Stimulated activated CD4-positive, alpha-beta T cell treated with anti-CD3 and anti-CD28 coated beads, Interleukin-2, amount 100 ng/mL, for 48 hours (primary cell): ENCODE measurements around the gene ZNF792.
"Not testable (repeated sequence)": the region's sequence is repeated elsewhere in the genome, so short reads cannot be mapped to it uniquely, and the experiment has no call there.

ENCODE experiments used
- DNase-seq, 2 donors: peaks; one replicate each; pipeline ENCODE4 v3.0.0-alpha.2; 2020

ZNF792 gene

DNA sequence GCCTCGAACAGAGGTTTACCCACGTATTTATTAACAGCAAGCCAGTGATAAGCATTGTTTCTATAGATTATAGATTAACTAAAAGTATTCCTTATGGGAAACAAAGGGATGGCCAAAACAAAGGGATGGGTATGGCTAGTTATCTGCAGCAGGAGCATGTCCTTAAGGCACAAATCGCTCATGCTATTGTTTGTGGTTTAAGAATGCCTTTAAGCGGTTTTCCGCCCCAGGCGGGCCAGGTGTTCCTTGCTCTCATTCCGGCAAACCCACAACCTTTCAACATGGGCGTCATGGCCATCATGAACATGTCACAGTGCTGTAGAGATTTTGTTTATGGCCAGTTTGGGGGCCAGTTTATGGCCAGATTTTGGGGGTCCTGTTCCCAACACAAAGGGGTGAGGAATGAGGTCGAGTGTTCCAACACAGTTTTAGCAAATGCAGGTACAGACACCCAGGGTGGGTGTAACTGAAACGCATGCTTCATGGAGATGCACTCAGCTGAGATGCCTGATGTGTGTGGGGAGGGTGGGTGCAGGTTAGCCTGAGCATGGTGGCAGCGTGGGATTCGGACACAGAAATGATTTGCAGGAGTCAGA is 6.3 kb upstream of the ZNF792 start:
- not testable (repeated sequence) for DNase-seq

DNA sequence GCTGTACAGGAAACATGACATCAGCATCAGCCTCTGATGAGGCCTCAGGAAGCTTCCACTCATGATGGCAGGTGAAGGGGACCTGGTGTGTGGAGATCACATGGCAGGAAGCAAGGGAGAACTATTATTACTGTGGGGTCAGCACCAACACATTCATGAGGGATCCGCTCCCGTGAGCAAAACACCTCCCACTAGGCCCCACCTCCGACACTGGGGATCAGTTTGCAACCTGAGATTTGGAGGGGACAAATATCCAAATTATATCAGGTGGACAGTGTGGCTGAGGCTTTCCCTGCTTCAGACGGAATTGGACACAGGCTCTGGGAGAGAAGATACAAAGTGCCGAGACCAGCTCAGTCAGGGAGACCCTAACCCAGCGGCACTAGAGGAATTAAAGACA is 5.7 kb upstream of the ZNF792 start:
- no peak for DNase-seq

DNA sequence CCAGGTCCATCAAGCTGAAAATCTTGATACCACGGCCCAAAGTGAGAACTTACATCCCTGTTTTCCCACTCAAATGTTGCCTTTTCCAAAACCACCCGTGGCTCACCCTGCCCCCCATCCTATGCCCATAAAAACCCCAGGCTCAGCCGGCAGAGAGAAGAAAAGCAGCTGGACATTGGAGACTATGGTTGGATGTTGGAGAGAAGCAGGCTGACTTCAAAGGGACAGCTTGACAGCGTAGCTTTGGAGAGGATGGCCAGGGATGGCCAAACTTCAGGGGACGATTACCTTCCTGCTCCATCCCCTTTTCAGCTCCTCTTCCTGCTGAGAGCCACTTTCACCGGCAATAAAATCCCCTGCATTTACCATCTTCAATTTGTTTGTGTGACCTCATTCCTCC is 3.5 kb upstream of the ZNF792 start:
- DNase-seq, result no peak

DNA sequence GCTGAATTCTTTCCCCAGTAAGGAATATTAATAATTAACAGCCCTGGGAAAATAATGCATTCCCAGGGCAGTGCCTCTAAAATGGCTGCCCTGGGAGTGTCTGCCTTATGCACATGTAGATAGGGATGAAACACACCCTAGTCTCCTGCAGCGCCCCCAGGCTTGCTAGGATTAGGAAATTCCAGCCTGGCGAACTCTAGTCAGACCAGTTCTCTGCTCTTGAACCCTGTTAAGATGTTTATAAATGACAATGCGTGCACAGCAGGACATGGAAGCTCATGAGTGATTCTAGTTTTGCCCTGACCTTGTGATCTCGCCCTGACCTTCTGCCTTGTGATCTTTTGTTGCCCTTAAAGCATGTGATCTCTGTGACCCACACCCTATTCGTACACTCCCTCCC is 1.5 kb upstream of the ZNF792 start:
- not testable (repeated sequence) for DNase-seq

DNA sequence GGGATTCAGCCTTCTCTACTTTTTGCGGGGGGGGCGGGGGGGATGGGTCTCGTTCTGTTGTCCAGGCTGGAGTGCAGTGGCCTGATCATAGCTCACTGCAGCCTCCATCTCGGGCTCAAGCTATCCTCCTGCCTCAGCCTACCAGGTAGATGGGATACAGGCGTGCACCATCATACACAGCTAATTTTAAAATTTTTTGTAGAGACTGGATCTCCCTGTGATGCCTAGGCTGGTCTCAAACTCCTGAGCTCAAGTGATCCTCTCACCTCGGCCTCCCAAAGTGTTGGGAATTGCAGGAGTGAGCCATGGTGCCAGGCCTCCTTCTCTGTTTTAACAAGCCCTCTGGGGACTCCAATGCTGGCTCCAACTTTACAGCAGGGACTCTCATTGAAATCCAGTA is 569 bp upstream of the ZNF792 start:
- no peak for DNase-seq

DNA sequence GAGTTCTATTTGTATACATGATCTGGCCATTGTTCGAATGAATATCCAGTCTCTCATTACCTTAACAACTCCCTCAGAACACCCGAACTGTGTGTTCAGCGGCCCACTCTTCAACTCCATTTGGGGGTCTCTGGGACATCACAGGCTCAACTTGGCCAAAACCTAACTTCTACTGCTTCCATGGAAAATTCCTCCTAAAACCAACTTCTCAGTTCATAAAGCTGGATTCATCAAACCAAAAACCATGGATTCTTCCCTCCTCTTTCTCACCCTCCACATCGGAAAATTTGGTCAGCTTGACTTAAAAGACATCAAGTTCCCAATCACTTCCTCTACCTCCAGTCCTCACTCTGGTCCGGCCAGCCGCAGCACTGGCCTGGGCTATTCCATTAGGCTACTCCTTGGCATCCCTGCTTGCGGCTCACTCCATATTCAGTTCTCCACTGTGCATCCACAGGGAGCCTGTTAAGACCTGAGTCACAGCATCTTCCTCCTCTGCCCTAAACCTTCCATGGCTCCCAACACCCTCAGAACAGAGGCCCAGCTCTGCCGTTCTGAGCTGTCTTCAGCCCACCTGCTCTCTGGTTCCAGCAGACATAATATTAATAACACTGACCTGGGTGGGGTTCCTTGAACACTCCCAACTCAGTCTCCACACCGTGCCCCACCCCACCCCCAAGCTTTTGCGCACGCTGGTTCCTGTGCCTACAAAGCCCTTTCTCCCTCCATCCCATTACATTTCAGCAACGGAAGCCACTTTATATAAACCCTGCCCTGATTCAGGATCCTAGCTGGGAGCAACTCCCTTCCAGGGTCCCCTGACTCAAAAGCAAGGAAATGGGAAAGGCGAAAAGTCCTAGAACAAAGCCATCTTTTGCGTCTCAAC is 1.1 kb downstream of the ZNF792 start:
- no peak for DNase-seq

DNA sequence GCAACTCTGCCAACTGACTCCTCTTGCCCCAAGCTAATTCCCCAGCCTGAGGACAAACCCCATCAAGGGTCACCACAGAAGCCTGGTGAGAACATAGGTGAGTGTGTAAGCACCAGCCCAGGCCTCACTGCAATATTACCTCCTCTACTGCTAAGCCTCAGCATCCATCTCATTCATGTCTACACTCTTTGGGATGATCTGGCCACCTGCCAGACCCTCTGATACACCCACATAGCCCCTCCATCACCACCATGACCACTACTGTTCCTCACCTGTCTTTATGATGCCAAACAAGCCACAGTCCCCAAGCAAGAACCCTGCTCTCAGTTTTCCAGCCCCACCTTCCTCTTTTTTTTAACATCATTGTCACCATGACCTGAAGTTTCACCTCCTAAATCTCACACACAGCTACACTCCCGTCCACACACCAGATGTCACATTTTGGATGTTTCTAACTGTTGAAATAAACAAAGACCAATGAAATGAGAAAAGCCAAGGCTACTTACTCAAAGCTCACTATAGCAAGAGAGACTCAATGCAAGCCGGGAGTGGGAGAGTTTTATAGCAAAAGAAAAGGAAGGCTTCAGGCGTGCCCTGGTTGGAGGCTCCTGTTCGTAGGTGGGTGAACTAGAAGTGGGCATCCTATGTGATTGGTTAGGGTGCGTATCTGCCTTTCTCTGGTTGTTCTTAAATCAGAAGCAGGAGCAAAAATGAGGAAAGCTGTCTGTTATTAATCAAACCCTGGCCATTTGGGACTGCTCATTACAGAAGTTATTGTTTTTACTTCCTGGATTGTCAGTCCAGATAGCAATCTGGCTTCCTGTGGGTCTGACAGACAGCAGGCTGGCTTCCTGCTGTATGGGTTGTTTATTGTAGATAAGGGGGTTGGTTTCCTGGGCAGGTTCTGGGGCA is 2.0 kb downstream of the ZNF792 start:
- DNase-seq, result no peak

DNA sequence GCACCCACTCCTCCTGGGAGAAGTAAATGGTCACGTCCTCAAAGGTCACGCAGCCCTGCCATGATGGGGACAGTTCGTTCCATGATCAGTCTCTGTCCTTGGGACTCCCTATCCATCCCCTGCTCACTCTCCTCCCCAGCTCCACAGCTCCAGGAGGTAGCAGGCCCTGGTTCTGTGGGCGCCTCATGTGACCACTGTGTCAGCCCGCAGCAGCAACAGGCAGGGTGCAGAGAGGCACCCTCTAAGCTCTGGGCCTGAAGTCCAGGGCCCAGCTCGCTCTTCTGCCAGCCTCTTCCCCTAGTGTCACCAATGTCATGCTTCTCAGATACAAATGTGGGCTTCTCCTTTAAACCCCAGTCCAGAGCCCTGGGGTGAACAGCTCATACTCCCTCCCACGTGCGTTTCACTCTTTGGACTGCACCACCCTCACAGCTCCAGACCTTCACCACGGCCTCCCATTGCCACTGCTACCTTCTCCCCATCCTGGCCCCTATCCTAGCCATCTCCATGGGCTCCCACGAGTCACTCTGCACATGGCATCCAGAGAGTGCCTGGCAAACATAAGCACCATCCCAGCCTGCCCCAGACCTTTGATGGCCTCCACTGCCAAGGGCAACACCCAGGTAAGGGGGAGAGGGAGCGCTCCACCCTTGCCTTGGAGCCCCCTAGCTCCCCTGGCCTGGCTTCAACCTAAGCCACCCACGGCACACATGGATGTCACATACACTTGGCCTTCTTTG is 2.9 kb downstream of the ZNF792 start:
- DNase-seq, result no peak

DNA sequence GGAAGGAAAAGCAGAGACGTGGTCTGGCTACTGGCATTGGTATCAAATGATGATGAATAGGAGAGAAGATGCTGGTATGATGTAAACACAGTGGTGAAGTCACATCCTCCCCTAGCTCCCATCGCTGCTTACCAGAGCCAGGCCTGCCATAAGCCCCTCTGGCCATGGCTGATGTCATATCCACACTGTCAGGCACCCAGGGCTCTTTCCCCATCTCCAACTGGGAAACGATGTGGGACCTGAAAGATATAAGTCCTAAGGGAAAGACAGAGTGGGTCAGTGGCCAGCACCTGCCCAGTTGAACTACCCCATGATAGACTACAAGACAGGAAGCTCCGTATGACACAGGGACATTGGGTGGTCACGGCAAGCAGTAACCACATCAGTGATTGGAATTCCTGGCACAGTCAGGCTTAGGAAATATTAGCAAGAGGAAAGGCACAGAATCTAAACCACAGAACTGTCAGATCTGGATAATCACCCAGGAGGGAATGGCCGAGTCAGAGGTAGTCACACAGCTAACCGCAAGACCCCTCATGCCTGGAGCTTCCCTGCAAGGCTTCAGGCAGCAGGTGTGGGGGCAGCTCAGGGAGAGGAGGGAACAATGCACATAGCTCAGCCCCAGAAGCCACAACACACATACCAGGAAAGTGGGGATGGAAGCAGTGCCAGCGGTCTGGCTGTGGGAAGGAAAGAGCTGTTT is 3.8 kb downstream of the ZNF792 start:
- DNase-seq, result no peak

DNA sequence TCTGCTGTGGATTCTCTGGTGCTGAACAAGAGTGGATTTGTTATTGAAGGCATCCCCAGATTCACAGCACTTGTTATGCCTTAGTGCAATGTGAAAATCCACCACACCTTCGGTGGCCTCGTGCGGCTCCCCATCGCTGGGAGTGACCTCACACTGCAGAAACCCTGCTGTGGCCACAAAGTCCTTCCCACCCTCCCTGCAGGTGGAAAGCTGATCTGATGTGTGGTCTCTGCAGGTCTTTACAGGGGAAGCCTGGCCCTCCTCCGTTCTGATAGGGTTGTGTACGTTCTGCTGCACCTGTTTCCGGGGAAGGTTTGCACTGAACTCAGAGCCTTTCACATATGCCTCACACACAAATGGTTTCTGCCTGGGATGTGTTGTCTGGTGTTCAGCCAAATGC is 5.0 kb downstream of the ZNF792 start:
- DNase-seq, result no peak

DNA sequence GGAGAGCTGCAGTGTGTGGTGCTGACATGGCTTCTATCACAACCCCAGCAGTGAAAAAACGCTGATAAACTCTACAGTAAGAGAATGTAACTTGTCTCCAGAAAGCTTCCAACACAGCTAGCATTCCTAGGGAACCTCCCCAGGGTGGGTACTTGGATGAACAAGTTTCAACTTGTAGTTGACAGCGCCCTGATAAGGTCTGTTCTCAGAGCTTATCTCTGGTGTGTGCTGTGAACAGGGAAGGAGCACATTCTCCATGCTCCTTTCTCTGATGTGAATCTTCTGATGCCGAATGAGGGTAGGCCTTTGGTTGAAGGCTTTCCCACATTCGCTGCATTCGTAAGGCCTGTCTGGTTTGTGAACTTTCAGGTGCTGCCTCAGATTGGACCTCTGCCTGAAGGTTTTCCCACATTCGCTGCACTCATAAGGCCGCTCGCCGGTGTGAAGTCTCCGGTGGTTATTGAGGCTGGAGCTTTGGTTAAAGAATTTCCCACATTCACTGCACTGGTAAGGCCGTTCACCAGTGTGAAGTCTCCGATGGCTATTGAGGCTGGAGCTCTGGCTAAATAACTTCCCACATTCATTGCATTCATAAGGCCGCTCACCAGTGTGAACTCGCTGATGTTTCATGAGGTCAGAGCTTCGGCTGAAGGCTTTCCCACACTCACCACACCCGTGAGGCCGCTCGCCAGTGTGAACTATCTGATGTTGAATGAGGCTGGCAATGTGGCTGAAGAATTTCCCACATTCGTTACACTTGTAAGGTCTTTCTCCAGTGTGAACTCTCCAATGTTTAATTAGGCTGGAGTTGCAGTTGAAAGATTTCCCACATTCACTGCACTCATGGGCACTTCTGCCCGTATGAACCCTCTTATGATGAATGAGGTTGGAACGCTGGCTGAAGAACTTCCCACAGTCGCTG is 5.9 kb downstream of the ZNF792 start:
- no peak for DNase-seq

DNA sequence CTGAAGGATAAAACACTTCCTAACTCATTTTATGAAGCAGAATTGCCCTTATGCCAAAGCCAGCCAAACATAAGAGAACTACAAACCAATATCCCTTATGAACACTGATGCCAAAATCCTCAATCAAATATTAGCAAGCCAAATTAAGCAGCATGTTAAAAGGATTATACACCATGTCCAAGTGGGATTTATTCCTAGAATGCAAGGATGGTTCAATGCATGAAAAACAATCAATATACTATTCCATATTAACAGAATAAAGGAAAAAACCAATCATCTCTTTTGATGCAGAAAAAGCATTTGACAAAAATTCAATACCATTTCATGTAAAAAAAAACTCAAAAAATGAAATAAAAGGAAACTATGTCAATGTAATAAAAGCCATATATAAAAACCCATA is 10.9 kb downstream of the ZNF792 start:
- no peak for DNase-seq

DNA sequence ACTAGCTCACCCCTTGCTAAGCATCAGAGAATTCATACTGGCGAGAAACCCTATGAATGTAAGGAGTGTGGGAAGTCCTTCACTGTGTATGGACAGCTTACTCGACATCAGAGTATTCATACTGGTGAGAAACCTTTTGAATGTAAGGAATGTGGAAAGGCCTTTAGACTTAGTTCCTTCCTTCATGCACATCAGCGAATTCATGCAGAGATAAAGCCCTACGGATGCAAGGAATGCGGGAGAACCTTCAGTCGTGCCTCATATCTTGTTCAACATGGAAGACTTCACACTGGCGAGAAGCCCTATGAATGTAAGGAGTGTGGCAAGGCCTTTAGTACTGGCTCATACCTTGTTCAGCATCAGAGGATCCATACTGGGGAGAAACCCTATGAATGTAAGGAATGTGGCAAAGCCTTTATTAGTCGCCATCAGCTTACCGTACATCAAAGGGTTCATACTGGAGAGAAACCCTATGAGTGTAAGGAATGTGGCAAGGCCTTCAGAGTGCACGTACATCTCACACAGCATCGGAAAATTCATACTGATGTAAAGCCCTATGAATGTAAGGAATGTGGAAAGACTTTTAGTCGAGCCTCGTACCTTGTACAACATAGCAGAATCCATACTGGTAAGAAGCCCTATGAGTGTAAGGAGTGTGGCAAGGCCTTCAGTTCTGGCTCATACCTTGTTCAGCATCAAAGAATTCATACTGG is 20.0 kb downstream of the ZNF792 start:
- DNase-seq, result no peak

DNA sequence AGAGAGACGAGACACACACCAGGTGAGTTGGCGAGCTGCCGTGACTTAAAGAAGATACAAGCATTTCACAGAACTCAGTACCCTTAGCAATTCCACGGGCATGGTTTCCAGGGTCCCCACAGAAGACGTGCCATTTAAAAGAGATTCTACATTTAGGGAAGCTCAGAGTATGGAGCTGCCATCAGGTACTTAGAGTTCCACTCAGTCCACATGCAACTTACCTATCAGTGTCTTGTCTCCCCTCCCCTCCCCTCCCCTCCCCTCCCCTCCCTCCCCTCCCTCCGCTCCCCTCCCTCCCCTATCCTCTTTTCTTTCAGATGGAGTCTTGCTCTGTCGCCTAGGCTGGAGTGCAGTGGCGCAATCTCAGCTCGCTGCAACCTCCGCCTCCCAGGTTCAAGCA is 25.1 kb downstream of the ZNF792 start:
- no peak for DNase-seq

DNA sequence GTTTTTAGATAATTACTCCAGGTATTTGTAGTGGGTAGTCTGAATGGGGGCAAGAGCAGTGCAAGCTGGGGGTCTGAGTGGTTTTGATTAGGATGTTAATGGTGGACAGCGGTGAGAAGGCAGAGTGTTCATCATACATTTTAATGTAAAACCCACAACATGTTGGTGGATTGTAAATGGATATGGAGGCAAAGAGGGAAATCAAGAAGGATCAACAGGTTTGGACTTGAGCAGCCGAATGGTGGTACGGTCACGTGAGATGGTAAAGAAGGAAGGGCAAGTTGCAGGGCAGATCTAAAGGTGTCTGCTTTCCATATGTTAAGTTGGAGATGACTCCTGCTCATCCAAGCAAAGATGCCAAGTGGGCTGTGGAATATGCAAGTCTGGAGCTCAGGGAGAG is 27.8 kb downstream of the ZNF792 start:
- no peak for DNase-seq

DNA sequence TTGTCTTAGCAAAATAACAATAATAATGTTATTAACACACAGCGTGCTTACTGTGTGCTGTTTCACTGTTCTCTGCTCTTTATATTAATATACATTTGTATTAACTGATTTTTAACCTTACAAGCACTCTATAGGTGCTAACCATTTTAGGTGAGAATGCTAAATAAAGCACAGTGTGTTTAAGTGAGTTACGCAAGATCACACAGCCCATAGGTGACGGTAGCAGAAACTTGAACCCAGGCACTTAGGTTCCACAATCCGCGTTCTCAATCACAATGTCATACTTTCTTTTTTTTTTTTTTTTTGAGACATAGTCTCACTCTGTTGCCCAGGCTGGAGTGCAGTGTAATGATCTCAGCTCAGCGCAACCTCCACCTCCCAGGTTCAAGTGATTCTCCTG is 31.5 kb downstream of the ZNF792 start:
- no peak for DNase-seq

DNA sequence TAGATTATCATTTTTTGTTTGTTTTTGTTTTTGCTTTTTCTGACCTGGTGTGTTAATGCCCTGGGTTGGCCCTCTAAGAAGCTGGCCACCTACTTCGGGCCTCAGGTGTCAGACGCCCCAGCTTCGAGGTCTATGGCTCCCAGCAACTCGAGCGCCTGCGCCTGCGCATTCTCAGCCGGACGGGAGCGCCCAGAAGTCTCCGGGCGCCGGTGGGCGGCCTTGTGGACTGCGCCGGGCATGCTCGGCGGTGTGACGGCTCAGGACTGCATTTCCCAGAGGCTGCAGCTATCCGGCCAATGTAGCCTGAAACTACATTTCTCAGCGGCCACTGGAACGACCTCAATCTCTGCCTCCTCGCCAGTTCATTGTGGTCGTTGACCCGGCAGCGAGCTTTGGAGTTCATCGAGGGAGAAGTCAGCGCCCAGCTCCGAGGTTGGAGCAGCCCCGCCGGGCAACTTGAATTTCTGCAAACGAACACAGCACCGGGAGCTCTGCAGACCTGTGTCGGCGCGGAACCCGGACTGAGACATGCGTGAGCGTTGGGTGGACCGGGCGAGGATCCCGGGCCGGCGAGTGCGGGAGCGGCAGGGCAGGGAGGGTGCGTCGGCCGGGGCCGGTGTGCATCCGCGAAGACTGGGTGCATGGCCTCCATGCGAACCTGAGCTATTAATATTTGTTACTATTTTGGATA is 37.2 kb downstream of the ZNF792 start, which contains the start of gene ZNF30:
ZNF30 (plus strand) TSS at position 219 of the 691 bp plus-strand sequence. CDS start 3,045 bp downstream, outside the sequence.
- DNase-seq, result peak; percentile 73 to 74

DNA sequence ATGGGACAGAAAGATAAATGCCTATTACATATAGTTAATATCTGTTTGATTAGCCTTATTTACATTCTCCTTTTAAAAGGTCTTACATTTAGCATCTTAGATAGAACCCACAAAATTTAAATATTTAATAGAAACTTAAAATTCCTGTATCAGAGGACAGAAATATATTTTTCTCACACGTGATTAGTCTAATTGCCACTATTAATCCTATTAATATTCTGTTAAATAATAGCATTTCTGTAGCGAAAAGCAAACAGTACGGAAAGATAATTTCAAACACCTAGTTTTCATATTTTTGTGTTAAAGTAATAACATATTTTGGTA is 37.7 kb downstream of the ZNF792 start:
- DNase-seq, result no peak

DNA sequence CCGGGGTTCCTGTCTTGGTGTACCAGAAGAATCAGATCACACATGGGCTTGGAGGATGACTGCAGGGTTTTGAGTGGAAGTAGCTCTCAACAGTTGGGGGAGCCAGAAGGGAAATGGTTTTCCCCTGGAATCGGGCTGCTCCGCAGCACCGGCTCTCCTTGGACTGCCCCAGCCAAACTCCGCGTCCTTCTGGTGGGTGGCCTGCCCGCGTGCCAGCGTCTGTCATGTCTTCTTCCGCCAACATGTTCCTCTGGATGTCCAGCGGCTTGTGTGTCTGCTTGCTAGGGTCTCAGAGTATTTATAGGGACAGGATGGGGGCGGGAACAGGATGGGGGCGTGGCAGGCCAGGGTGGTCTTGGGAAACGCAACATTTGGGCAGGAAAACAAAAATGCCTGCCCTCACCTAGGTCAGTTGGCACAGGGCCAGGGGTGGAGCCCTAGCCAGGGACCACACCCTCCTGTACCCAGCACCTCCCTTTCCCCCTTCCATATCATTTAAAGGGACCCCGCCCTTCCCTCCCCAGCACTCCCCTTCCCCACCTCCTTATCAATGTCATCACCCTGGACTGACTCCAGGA is 38.7 kb downstream of the ZNF792 start:
- DNase-seq, result no peak
